GM18511 (cell line): Measurements from ENCODE around the gene SMTNL1.

Experiments
- ATAC-seq: cut with Tn5 transposase; IDR thresholded peaks from one replicate; pipeline ENCODE4 v1.9.1; 2021; ENCODE audit warnings: mild to moderate bottlenecking, moderate library complexity; ENCODE audit not compliant: unreplicated experiment

Gene SMTNL1

DNA sequence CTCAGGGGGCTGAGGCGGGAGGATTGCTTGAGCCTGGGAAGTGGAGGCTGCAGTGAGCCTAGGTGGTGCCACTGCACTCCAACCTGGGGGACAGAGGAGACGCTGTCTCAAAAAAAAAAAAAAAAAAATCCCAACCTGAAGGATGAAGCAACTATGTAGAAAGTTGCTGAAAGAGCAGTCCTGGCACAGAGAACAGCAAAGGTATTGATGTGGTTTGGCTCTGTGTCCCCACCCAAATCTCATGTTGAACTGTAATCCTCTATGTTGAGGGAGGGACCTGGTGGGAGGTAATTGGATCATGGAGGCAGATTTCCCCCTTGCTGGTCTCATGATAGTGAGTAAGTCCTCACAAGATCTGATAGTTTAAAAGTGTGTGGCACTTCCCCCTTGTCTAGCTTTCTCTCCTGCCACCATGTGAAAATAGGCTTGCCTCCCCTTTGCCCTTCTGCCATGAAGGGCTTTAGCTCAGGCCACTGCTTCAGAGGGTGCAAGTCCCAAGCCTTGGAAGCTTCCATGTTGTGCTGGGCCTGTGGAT is 49.4 kb downstream of the SMTNL1 start:
- ATAC-seq: no peak

DNA sequence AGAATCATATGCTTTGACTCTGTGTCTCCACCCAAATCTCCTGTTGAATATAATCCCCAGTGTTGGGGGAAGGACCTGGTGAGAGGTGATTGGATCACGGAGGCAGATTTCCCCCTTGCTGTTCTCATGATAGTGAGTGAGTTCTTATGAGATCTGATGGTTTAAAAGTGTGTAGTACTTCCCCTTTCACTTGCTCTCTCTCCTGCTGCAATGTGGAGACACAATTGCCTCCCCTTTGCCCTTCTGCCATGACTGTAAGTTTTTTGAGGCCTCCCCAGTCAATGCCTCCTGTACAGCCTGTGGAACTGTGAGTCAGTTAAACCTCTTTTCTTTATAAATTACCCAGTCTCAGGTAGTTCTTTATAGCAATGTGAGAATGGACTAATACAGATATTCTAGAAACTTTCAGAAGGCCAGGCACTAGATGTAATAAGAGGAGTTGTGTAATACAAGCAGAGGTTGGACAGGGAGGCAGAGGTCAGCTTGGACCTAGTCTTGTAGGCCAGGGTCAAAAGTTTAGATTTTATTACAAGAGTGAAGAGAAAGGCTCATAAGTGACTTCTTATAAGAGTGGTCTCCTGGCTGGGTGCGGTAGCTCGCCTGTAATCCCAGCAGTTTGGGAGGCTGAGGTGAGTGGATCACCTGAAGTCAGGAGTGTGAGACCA is 50.8 kb downstream of the SMTNL1 start:
- no peak for ATAC-seq

DNA sequence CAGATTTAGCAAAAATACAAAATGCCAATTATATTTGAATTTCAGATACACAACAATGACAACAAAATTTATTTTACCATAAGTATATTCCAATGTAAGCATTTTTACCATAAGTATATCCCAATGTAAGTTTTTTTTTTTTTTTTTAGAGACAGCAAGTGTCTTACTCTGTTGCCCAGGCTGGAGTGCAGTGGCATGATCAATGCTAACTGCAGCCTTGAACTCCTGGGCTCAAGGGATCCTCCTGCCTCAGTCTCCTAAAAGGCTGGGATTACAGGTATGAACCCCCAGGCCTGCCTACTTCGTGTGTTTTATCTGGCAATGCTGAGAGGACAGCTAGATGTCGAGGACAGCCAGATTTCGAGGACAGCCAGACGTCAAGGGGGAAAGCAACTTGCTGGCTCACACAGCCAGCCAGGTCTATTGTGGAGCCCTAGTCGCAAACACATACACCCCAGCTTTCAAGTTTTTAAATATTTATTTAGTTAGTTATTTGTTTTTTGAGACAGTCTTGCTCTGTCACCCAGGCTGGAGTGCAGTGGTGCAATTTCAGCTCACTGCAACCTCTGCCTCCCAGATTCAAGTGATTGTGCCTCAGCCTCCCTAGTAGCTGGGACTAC is 59.0 kb downstream of the SMTNL1 start:
- ATAC-seq: no peak

DNA sequence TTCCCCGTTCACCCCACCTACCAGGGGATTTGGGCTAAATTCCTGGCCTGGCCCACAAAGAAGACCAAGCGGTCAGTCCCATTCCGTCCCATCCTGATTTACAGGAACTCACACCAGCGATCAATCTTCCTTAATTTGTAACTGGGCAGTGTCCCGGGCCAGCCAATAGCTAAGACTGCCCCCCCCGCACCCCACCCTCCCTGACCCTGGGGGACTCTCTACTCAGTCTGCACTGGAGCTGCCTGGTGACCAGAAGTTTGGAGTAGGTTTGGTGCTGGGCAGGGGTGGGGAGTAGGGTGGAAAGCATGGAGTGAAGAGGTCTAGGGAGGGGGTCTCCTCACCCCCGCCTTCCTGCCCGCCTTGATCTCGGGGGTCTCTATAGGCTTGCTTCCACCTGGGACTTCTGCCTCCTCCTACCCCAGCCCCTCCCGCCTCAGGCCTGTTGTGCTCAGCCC is 60.1 kb downstream of the SMTNL1 start, which contains the start of gene SERPING1:
SERPING1 (plus strand) TSS at position 225 of the 455 bp plus-strand sequence. CDS start 586 bp downstream, outside the sequence.
- no peak for ATAC-seq

DNA sequence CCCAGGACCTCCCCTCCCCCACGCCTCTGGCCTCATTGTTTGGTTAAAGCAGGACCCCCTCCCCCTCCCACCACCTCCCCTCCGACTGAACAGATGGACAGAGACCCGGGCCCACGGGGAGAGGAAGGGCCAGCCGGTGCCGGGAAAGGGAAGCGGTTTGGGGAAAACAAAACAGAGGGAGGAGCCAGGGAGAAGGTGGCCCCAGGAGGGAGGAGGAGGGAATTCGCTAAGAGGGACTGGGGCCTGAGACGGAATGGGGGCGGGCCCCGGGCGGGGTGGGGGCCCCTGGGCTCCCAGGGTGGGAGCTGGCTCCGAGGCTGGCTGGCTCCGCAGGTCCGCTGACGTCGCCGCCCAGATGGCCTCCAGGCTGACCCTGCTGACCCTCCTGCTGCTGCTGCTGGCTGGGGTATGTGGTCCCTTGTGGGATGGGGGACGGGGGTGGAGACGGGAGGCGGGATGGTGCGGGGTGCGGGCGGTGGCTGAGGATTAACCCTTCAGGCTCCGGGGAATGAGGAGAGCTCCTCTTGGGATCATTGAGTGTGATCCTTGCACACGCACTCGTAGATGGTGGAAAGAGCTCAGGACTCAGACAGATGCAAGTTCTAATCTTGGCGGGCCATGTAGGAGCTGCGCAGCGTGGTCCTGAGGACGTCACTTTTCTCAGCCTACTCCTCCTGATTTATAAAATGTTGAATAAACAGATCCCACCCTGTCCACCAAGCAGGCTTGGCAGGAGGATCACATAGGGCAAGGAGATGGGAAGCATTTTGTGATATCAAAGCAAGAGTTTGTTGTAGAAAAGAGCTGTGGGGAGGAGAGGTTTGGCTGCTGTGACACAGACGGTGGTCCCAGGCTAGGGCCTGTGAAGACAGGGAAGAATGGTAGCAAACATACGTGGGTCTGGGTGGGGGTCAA is 60.8 kb downstream of the SMTNL1 start:
- no peak for ATAC-seq

DNA sequence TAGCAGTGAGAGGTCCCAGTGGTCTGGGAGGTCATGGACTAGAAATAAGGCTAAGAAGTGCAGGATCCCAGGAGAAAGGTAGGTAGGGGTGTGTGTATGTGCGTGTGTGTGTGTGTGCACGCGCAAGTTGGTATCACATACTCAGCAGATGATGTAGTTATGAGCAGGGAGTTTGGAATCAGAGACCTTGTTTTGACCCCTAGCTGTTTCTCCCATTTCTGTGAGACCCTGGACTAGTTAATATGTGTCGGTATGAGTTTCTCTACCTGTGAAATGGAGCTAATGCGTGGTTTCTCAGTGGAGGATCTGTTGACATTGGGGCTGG is 61.4 kb downstream of the SMTNL1 start:
- no peak for ATAC-seq

DNA sequence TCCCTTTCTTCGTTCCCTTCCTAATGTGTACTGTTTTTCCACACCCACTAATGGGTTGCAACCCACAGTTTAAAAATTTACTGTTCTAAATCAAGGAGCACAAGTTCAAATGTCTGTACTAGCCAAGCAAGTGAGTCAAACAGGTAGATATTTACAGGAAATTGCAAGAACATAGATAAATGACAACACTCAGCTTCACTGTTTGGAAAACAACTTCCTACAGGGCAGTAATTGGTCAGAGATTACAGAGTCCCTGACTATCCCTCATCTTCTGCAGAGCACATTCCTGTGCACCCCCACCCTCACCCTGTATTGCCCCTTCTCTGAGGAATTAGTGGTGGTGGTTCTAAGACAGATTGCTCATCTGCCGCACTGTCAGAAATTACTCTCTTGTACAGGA is 62.0 kb downstream of the SMTNL1 start:
- ATAC-seq: no peak
